SU-DHL-6 (cell line): ENCODE results near the gene ACP5.

Experiments
- H2AFZ ChIP-seq: fragments of 200-600 bp; sonication (generic); 2 replicates; pipeline ENCODE4 v1.6.1; 2014; ENCODE audit warnings: low read depth, mild to moderate bottlenecking, moderate library complexity, mixed read lengths, antibody characterized with exemption, low read length; ENCODE audit not compliant: severe bottlenecking
- H3F3A ChIP-seq: fragments of 200-600 bp; shearing (Covaris generic); 2 replicates; pipeline ENCODE4 v1.6.0; 2016; ENCODE audit warnings: antibody characterized with exemption, mild to moderate bottlenecking; ENCODE audit not compliant: insufficient read depth
- H3K27ac ChIP-seq: fragments of 200-600 bp; sonication (generic); 2 replicates; pipeline ENCODE4 v1.5.1; 2016; ENCODE audit warnings: low read depth, mild to moderate bottlenecking, low read length, moderate library complexity, mixed read lengths
- H3K27me3 ChIP-seq: fragments of 200-600 bp; sonication (generic), shearing (Covaris generic); 2 replicates; pipeline ENCODE4 v1.6.0; 2014; ENCODE audit warnings: mild to moderate bottlenecking, low read length
- H3K36me3 ChIP-seq: fragments of 200-600 bp; sonication (generic); 2 replicates; pipeline ENCODE4 v1.6.1; 2014; ENCODE audit warnings: mild to moderate bottlenecking, low read length, mixed read lengths
- H3K4me2 ChIP-seq: fragments of 300-600, 200-600 bp; shearing (Covaris generic), sonication (generic); 2 replicates; pipeline ENCODE4 v1.6.0; 2014; ENCODE audit warnings: low read length, low read depth, mild to moderate bottlenecking; ENCODE audit not compliant: poor library complexity, severe bottlenecking
- H3K4me3 ChIP-seq: fragments of 200-600 bp; sonication (generic); 2 replicates; pipeline ENCODE4 v1.5.1; 2014; ENCODE audit warnings: antibody characterized with exemption, low read length, mild to moderate bottlenecking, mixed read lengths; ENCODE audit not compliant: insufficient read depth, poor library complexity, severe bottlenecking
- H3K79me2 ChIP-seq: fragments of 200-600 bp; sonication (generic); 2 replicates; pipeline ENCODE4 v1.6.1; 2014; ENCODE audit warnings: mild to moderate bottlenecking, low read length, moderate library complexity; ENCODE audit not compliant: insufficient read depth
- H3K9ac ChIP-seq: fragments of 200-600 bp; sonication (generic); 2 replicates; pipeline ENCODE4 v1.7.0; 2014; ENCODE audit warnings: mild to moderate bottlenecking, low read length
- H3K9me2 ChIP-seq: fragments of 200-600 bp; sonication (generic); replicated peaks from 2 replicates; pipeline ENCODE4 v1.6.1; 2014; ENCODE audit warnings: low read length; ENCODE audit not compliant: insufficient read depth
- H3K9me3 ChIP-seq: fragments of 200-600 bp; sonication (generic); 2 replicates; pipeline ENCODE4 v1.6.1; 2014; ENCODE audit warnings: low read length, mixed read lengths; ENCODE audit not compliant: insufficient read depth
- H4K20me1 ChIP-seq: fragments of 200-600 bp; sonication (generic); 2 replicates; pipeline ENCODE4 v1.6.1; 2014; ENCODE audit warnings: low read depth, mild to moderate bottlenecking, antibody characterized with exemption, low read length, moderate library complexity, mixed read lengths
- CTCF ChIP-seq: fragments of 200-600 bp; sonication (generic); IDR thresholded peaks from one replicate; pipeline ENCODE4 v1.5.1; 2017; ENCODE audit warnings: antibody characterized with exemption, mild to moderate bottlenecking, low read length, moderate library complexity; ENCODE audit not compliant: insufficient read depth, poor library complexity, severe bottlenecking
- EZH2phosphoT487 ChIP-seq: fragments of 200-600 bp; sonication (generic), shearing (Covaris generic); conservative IDR thresholded peaks from 2 replicates; pipeline ENCODE4 v1.6.1; 2018; ENCODE audit warnings: mild to moderate bottlenecking, antibody characterized with exemption, low read length, moderate library complexity, mixed read lengths

Gene ACP5

GRCh38 chr19:11556634-11557420 is 20.6 kb downstream of the ACP5 start:
- no peak for TF ChIP-seq CTCF
- no peak for TF ChIP-seq EZH2phosphoT487
- no peak overlapping the region; the same call in 1 of the 2 replicates for H3K9ac ChIP-seq
- H4K20me1 ChIP-seq: no peaks in the 10 kb centered on the region
- H3K27ac ChIP-seq: no peak overlapping the region
- no peak overlapping the region for H2AFZ ChIP-seq
- H3K27me3 ChIP-seq: no peaks in the 10 kb centered on the region
- H3K4me2 ChIP-seq: no peak overlapping the region
- no peaks in the 10 kb centered on the region for H3K9me3 ChIP-seq
- no peaks in the 10 kb centered on the region for H3K36me3 ChIP-seq
- peaks cover 11% of the 10 kb centered on the region; the same call in 1 of the 2 replicates for H3F3A ChIP-seq
- H3K9me2 ChIP-seq: no peaks in the 10 kb centered on the region
- H3K4me3 ChIP-seq: no peak overlapping the region
- H3K79me2 ChIP-seq: peaks cover 26% of the 10 kb centered on the region

GRCh38 chr19:11555246-11555645 is 22.2 kb downstream of the ACP5 start:
- no peaks in the 10 kb centered on the region for H4K20me1 ChIP-seq
- H3K27ac ChIP-seq: no peak overlapping the region
- no peak overlapping the region for H2AFZ ChIP-seq
- no peak for TF ChIP-seq CTCF
- no peak for TF ChIP-seq EZH2phosphoT487
- H3K4me3 ChIP-seq: no peak overlapping the region
- no peaks in the 10 kb centered on the region for H3K9me2 ChIP-seq
- H3K79me2 ChIP-seq: peaks cover 26% of the 10 kb centered on the region
- peaks cover 3% of the 10 kb centered on the region; the same call in 1 of the 2 replicates for H3F3A ChIP-seq
- H3K9ac ChIP-seq: no peak overlapping the region
- H3K9me3 ChIP-seq: no peaks in the 10 kb centered on the region
- H3K4me2 ChIP-seq: no peak overlapping the region
- no peaks in the 10 kb centered on the region for H3K27me3 ChIP-seq
- H3K36me3 ChIP-seq: no peaks in the 10 kb centered on the region

GRCh38 chr19:11554160-11554559 is 23.3 kb downstream of the ACP5 start:
- no peak overlapping the region for H3K4me2 ChIP-seq
- H3K9me2 ChIP-seq: no peaks in the 10 kb centered on the region

More at GRCh38 chr19:11554160-11554559, 23.3 kb downstream of the ACP5 start:
- no peak overlapping the region for H3K9ac ChIP-seq
- H3K27me3 ChIP-seq: no peaks in the 10 kb centered on the region
- H4K20me1 ChIP-seq: no peaks in the 10 kb centered on the region
- H3K27ac ChIP-seq: no peak overlapping the region
- H3K4me3 ChIP-seq: no peak overlapping the region
- no peaks in the 10 kb centered on the region for H3F3A ChIP-seq
- H3K79me2 ChIP-seq: peaks cover 26% of the 10 kb centered on the region
- no peaks in the 10 kb centered on the region for H3K36me3 ChIP-seq
- no peak for TF ChIP-seq CTCF
- no peak for TF ChIP-seq EZH2phosphoT487
- no peaks in the 10 kb centered on the region for H3K9me3 ChIP-seq
- no peak overlapping the region for H2AFZ ChIP-seq
